Psoas muscle (tissue), 8 donors: Measurements from ENCODE around the gene LYSMD1. TPM values are rescaled to one million over a fixed set of nuclear protein-coding genes. Genes with fewer than 3 reads are reported as not detected.
"Not testable (repeated sequence)": the region's sequence is repeated elsewhere in the genome, so short reads cannot be mapped to it uniquely, and the experiment has no call there.

Source experiments
- ATAC-seq, 4 donors: fragments of 200-7000 bp; cut with Tn5 transposase; one replicate each; pipeline ENCODE4 v1.9.1; 2020; ENCODE audit warnings: moderate library complexity in 3 of 4, mild to moderate bottlenecking in 2 of 4
- DNase-seq, 2 donors: peaks; one replicate each; pipeline ENCODE4 v3.0.0-alpha.2; 2020
- H3K27ac ChIP-seq: fragments of 200-600 bp; one replicate; pipeline ENCODE4 v1.8.0; 2022
- H3K27me3 ChIP-seq, 3 donors: fragments of 200-600 bp in 1 of 3; one replicate each; pipeline versions ENCODE4 v1.6.1 to v1.8.0; 2013 to 2022; ENCODE audit warnings: low read length in 2 of 3, mild to moderate bottlenecking in 2 of 3, moderate library complexity in 1 of 3; ENCODE audit not compliant: insufficient read depth in 3 of 3
- H3K36me3 ChIP-seq, 2 donors: fragments of 200-600 bp in 1 of 2; one replicate each; pipeline versions ENCODE4 v1.6.1 to v1.8.0; 2013 to 2022; ENCODE audit warnings: low read depth in 1 of 2, mild to moderate bottlenecking in 1 of 2, moderate library complexity in 1 of 2; ENCODE audit not compliant: insufficient read depth in 1 of 2
- H3K4me1 ChIP-seq: fragments of 200-600 bp; one replicate; pipeline ENCODE4 v1.8.0; 2022
- H3K4me3 ChIP-seq: fragments of 200-600 bp; one replicate; pipeline ENCODE4 v1.8.0; 2022; ENCODE audit warnings: mild to moderate bottlenecking
- H3K9me3 ChIP-seq: fragments of 200-600 bp; one replicate; pipeline ENCODE4 v1.8.0; 2022
- WGBS, 3 donors: extraction: QIAGEN DNeasy Blood & Tissue Kit; methylation state at CpG; one replicate each; pipeline versions ENCODE4 v1.1.6 to v1.1.7; 2013; 5-methylcytosine and 5-hydroxymethylcytosine counted together
- intact Hi-C, 2 donors: fragments of 100-400 bp; cut with DNase I; formaldehyde crosslinking; loops; one replicate each; pipeline versions ENCODE4 v1.11.0 to v1.14.2; 2022
- polyA plus RNA-seq, 3 donors: library from polyadenylated mRNA; stranded (reverse); fragments of 200-250 nt; gene quantifications; one replicate each; pipeline ENCODE4 v1.2.3, GENCODE V29; 2013
- total RNA-seq, 4 donors: library from RNA; stranded (reverse); fragmentation: NEBNext Ultra II Directional in 2 of 4; extraction: Animal tissue kit (Norgen Biotek cat#: 25700) in 2 of 4; gene quantifications; one replicate each; pipeline versions ENCODE4 v1.2.1 to v1.2.4, GENCODE V29; 2021 to 2023
- TF ChIP-seq, protein P1 (sequence below): fragments of 200-600 bp; IDR thresholded peaks from one replicate; pipeline ENCODE4 v1.8.0; 2022; ENCODE audit warnings: antibody characterized with exemption
- donor health status: healthy with polysubstance abuse.
- donor health status: DM: no; HTN: no; CAD: no; lungs with moderate emphysema.
- donor health status: Bipolar disorder and iron deficiency.
- donor health status: healthy.
- donor health status: DM: yes; HTN: yes; CAD: no.
- donor health status: DM: no; HTN: no; CAD: no.
- donor health status: DM: no; HTN: no; CAD: no.
- donor health status: DM: yes; HTN: yes; CAD: no.

The LYSMD1 gene
- total and polyA plus RNA-seq, 7 donors: 6.7 to 18.0 (median 12.3) TPM

DNA sequence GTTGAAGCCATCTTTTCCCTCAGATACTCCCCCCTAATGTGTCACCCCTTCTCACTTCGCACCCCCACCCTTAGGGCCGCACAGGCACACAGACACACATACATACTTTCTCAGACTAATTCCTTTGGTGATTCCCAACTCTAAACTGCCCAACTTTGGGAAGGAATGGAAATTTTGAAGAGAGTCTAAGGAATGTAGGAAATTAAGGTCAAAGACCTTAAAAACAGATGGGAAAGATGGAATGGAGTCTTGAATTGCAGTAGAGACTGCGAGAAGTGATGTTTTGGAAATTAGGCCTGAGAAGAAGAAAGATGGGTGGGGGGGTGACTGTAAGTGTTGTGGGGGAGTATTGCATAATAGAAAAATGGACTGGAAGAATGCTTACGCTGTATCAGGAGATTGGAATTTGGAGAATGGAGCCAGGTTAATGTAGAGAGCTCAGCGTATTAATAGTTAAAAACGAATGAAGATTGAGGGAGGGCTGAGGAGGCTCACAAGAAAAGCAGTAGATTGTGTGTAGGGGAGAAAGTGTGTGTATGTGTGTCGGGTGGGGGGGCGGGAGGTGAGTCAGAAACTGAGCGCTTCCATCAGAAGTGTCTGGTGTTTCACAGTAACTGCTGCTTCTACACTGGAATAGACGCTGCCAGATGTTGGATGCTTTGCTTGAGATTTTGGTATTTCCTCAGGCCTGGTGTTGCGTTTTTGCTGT lies 34.3 kb upstream of the LYSMD1 start:
- intact Hi-C loops: loop anchor here (2.0 to 5.0 kb wide), 3 partner anchors 37 to 147 kb away; partner anchors contain the start of gene RFX5 (in 1 of the 2)

DNA sequence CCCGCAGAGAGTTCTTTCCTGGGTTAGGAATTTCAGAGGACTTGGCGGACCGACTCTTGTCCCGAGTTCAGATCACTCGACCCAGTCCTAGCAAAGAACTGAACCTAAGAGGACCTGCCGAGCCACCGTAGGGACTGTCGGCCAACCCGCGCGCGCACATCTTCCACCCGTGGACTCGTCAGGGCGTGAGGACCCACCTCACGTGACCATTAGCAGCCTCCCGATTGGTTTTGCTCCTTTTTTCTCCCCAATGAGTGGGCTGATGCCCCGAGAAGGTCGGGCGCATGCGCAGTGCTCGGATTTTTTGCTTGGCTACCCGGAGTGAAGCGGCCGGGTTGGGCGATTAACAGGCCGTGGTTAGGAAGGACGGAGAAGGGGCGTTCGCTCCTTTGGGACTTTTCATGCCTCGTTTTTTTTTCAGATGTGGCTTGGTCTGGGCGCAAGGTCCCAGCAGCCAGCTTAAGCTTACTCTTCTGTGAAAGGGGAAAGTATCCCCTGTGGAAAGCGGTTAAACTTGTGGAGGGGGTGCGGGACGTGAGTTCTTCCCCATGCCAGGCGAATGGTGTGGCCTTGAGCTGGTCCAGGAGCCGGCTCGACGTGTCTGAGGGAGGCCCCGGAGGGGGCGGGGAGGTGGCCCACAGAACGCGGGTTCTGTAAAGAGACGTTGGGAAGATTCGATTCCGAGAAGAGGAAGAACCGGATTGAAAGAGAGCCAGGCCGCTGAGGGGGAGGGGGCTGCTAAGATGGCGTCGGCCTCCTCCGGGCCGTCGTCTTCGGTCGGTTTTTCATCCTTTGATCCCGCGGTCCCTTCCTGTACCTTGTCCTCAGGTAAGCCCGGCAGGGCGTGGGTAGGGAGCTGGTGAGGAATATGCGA lies 32.8 kb upstream of the LYSMD1 start, which contains the start of gene PIP5K1A:
PIP5K1A (plus strand) TSS at position 299 of the 874 bp plus-strand sequence; CDS start at position 744, 445 bp downstream.
- ATAC-seq: peak; percentile 93 to 97 (median 95)
- H3K27ac ChIP-seq: peak within 1 kb of the TSS; percentile 92
- H3K36me3 ChIP-seq: peaks cover 0 to 9% of the 10 kb centered on the region in 2 donors
- H3K4me3 ChIP-seq: peak within 1 kb of the TSS; percentile 95
- no peaks in the 10 kb centered on the region for H3K9me3 ChIP-seq
- 0 to 1% (median 1%) methylated on average over 60 of the region's 60 CpGs for WGBS, 3 donors
- H3K27me3 ChIP-seq: no peaks in the 10 kb centered on the region
- DNase-seq: peak; percentile 99 to 100
- H3K4me1 ChIP-seq: peaks cover 43% of the 10 kb centered on the region
- intact Hi-C loops: loop anchor here (2.0 to 5.0 kb wide), 2 partner anchors 54 to 149 kb away; partner anchors contain the start of gene RFX5 (in 1 of the 2)
- TF ChIP-seq, protein P1, sequence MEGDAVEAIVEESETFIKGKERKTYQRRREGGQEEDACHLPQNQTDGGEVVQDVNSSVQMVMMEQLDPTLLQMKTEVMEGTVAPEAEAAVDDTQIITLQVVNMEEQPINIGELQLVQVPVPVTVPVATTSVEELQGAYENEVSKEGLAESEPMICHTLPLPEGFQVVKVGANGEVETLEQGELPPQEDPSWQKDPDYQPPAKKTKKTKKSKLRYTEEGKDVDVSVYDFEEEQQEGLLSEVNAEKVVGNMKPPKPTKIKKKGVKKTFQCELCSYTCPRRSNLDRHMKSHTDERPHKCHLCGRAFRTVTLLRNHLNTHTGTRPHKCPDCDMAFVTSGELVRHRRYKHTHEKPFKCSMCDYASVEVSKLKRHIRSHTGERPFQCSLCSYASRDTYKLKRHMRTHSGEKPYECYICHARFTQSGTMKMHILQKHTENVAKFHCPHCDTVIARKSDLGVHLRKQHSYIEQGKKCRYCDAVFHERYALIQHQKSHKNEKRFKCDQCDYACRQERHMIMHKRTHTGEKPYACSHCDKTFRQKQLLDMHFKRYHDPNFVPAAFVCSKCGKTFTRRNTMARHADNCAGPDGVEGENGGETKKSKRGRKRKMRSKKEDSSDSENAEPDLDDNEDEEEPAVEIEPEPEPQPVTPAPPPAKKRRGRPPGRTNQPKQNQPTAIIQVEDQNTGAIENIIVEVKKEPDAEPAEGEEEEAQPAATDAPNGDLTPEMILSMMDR: no peak

More for the DNA sequence above, 34.3 kb upstream of the LYSMD1 start:
- no peaks in the 10 kb centered on the region for H3K9me3 ChIP-seq
- no peak for DNase-seq
- H3K27me3 ChIP-seq: no peaks in the 10 kb centered on the region
- no peak for ATAC-seq
- H3K27ac ChIP-seq: peak overlapping the region; percentile 92
- H3K4me1 ChIP-seq: peaks cover 55% of the 10 kb centered on the region
- H3K4me3 ChIP-seq: peak overlapping the region; percentile 95
- WGBS, 3 donors: 19 to 25% (median 23%) methylated on average over 11 of the region's 11 CpGs
- TF ChIP-seq, protein P1: no peak
- H3K36me3 ChIP-seq: peaks cover 0 to 20% of the 10 kb centered on the region in 2 donors

DNA sequence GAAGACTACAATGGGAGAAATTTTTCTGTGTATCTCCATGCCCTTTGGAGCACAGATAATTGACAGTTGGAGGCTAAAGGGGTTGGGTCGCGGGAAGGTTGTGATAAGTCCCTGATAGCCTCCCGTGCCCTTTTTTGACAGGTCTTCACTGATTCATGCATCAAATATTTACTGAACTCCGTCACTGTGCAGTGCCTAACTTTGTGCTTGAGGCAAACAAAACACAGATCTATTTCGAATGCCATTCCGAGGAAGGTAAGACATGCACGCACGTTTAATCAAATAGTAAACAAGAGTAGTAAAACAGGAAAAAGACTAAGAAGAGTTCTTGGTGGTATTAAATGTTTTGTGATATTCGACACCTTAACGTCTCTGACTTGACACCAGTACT lies 32.2 kb upstream of the LYSMD1 start:
- intact Hi-C loops: loop anchor here (1.0 to 5.0 kb wide), 3 partner anchors 53 to 149 kb away; partner anchors contain the start of gene RFX5 (in 1 of the 2)
- peak overlapping the region; percentile 92 for H3K27ac ChIP-seq
- WGBS, 3 donors: 8 to 13% (median 9%) methylated on average over 10 of the region's 10 CpGs
- DNase-seq (no peak), ATAC-seq (no peak)
- H3K4me3 ChIP-seq: peak overlapping the region; percentile 95
- TF ChIP-seq, protein P1: no peak
- peaks cover 0 to 4% of the 10 kb centered on the region in 2 donors for H3K36me3 ChIP-seq
- H3K9me3 ChIP-seq: no peaks in the 10 kb centered on the region
- peaks cover 42% of the 10 kb centered on the region for H3K4me1 ChIP-seq
- no peaks in the 10 kb centered on the region for H3K27me3 ChIP-seq

DNA sequence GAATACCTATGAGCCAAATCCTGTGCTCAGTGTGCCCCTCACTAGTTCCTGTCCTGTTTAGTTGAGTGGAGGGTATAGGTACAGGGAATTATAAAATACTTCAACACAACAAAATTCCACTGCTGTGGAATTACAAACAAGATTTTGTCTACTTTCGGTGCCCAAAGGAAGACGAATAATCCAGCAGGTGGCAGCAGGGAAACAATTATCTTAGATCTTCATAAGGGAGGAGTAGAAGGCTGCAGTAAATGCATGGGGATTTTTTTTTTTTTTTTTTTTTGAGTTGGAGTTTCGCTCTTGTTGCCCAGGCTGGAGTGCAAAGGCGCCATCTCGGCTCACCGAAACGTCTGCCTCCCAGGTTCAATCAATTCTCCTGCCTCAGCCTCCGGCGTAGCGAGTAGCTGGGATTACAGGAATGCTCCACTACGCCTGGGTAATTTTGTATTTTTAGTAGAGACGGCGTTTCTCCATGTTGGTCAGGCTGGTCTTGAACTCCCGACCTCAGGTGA lies 30.6 kb upstream of the LYSMD1 start:
- Histone ChIP-seq H3K36me3 (no peaks in the 10 kb centered on the region), H3K27ac (peak overlapping the region; percentile 70), H3K9me3 (no peaks in the 10 kb centered on the region), H3K4me3 (peak overlapping the region; percentile 41), H3K27me3 (no peaks in the 10 kb centered on the region), H3K4me1 (peaks cover 27% of the 10 kb centered on the region)
- DNase-seq (peak in 1 of 2 donors; percentile 52), ATAC-seq (peak; percentile 23 to 55 (median 34))
- TF ChIP-seq, protein P1: peak; percentile 54
- intact Hi-C loops: loop anchor here in 1 of 2 donors (5.0 kb wide), 1 partner anchor 151 kb away; the partner anchor contains the start of gene RFX5
- 27 to 33% (median 29%) methylated on average over 14 of the region's 14 CpGs for WGBS, 3 donors

DNA sequence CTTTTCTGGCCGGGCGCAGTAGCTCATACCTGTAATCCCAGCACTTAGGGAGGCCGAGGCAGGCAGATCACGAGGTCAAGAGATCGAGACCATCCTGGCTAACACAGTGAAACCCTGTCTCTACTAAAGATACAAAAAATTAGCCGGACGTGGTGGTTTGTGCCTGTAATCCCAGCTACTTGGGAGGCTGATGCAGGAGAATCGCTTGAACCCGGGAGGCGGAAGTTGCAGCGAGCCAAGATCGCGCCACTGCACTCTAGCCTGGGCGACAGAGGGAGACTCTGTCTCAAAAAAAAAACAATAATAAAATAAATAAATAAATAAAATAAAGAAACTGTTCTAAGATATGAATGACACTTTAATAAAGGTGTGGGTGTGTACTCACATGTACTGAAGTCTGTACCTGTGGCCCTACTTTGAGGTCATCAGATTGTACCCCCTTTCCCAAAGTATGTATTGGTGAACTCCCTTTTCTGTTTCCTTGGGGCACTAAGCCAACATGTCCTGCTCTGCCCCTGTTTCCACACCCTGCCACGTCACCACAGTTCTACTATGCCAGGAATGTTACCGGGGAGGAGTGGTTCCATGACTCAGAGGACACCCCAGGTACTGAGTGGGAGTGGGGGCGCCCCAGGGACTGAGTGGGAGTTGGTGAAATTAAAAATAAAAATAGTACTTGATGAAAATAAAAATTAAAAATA lies 29.3 kb upstream of the LYSMD1 start:
- WGBS, 3 donors: 67 to 72% (median 69%) methylated on average over 17 of the region's 17 CpGs
- Histone ChIP-seq H3K27ac (peak overlapping the region; percentile 70), H3K4me1 (peaks cover 15% of the 10 kb centered on the region), H3K4me3 (peak overlapping the region; percentile 41)
- intact Hi-C loops: loop anchor here in 1 of 2 donors (5.0 kb wide), 1 partner anchor 152 kb away; the partner anchor contains the start of gene RFX5
- ATAC-seq (peak in 2 of 4 donors; percentile 31 to 48), DNase-seq (peak; percentile 71 to 74)
- not testable (repeated sequence) for H3K9me3 ChIP-seq, H3K36me3 ChIP-seq, H3K27me3 ChIP-seq
